ENCODE measurements around the gene CCDC88C. TPM values are rescaled to one million over a fixed set of nuclear protein-coding genes. Genes with fewer than 3 reads are reported as not detected.

Gene CCDC88C
- total RNA-seq, 2 donors from 2014 or later = 36.3 to 57.4 TPM

DNA sequence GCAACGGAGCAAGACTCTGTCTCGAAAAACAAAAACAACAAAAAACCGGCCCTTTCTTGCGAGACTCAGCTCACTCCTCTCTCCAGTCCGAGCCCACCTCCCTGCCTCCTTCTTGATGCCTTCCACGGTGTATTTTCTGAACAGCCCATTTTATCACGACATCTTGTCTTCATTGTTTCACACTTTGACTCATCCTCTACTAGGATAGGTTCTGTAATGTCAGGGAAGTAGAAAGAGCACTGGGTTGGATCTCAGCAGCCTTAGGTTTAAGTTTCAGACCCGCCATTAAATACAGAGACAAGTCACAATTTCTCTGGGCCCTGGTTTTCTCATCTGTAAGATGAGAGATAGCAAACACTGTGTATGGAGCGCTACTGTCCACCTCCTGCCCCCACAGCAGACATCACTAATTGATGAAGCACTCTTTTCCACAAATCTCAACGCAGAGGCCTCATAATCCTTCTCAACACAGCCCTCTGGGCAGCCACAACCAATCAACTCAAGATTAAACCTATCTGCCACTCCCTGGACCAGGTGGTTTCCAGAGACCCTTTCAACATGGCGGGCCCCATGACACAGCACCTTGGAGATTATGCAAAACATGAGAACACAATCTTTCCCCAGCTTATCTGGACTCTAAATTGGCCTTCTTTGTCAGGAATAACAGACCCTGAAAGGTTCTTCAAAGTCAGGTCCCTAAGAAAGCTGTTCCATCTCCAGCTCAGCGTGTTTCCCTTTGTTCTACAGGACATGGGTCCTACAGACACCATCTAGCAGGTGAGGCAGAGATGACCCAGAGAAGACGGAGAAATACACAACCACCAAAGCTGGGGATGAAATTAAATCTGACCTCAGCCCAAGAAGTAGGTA lies 35.6 kb downstream of the CCDC88C start:
- Histone ChIP-seq H3K27me3 (no peaks in the 10 kb centered on the region), H3K36me3 (replicated peaks in 1 of 2; ENCODE audit: insufficient read depth in 1 of 2, low read depth in 2 of 2) (no peaks in the 10 kb centered on the region), H3K27ac (no peak overlapping the region), H3K9me3 (no peaks in the 10 kb centered on the region), H3K4me3 (no peak overlapping the region), H3K4me1 (peaks cover 13% of the 10 kb centered on the region)
- DNase-seq (no peak), ATAC-seq (no peak)
- intact Hi-C loops (cut with DNase I) = no loop called here
- 96 to 98% methylated on average over 12 to 13 of the region's 13 CpGs for WGBS, 2 donors
- TF ChIP-seq, protein P1, sequence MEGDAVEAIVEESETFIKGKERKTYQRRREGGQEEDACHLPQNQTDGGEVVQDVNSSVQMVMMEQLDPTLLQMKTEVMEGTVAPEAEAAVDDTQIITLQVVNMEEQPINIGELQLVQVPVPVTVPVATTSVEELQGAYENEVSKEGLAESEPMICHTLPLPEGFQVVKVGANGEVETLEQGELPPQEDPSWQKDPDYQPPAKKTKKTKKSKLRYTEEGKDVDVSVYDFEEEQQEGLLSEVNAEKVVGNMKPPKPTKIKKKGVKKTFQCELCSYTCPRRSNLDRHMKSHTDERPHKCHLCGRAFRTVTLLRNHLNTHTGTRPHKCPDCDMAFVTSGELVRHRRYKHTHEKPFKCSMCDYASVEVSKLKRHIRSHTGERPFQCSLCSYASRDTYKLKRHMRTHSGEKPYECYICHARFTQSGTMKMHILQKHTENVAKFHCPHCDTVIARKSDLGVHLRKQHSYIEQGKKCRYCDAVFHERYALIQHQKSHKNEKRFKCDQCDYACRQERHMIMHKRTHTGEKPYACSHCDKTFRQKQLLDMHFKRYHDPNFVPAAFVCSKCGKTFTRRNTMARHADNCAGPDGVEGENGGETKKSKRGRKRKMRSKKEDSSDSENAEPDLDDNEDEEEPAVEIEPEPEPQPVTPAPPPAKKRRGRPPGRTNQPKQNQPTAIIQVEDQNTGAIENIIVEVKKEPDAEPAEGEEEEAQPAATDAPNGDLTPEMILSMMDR (IDR thresholded peaks at IDR 0.05) = no peak
- no peak for TF ChIP-seq POLR2A (IDR thresholded peaks at IDR 0.05)

DNA sequence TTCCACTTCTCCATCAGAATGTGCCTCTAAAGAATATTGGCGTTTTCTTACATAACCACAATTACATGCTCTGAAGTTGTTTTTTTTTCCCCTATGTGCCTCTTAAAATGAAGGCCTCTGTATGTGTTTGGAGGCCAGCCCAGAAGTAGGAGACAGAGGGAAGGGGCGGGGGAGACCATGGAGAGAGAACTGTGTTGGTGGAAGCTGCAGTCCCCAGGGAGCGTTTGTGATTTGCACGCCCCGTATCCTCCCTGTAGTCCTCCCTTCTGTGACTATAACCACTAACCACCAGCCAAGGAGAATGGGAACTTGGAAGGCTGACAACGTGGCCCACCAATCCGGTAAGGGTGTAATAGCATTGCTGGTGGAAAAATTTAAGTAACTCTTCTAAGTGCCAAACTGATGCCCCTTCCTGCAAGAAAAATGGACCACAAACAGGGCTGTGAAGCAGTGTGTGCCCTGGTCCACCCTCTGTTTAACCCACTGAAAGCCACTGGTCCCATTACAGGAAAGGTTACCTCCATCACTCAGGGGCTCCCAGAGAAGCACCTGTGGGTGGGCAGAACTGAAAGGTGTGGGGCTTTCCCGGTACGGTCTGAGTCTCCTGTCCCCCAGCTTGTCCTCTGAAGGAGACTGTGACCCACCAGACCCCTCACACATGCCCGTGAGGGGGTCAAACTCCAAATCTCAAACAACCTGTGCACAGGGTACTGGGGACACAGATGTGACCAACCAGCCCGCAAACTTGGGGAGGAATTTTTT lies 36.8 kb downstream of the CCDC88C start:
- Histone ChIP-seq H3K27me3 (no peaks in the 10 kb centered on the region), H3K4me1 (peaks cover 16% of the 10 kb centered on the region), H3K4me3 (no peak overlapping the region), H3K27ac (no peak overlapping the region), H3K36me3 (replicated peaks in 1 of 2; ENCODE audit: insufficient read depth in 1 of 2, low read depth in 2 of 2) (no peaks in the 10 kb centered on the region), H3K9me3 (no peaks in the 10 kb centered on the region)
- intact Hi-C loops (cut with DNase I) = no loop called here
- DNase-seq = no peak
- WGBS, 2 donors = 75 to 82% methylated on average over 11 of the region's 11 CpGs
- TF ChIP-seq POLR2A (IDR thresholded peaks at IDR 0.05) = no peak
- TF ChIP-seq, protein P1 (IDR thresholded peaks at IDR 0.05) = no peak
- no peak for ATAC-seq

DNA sequence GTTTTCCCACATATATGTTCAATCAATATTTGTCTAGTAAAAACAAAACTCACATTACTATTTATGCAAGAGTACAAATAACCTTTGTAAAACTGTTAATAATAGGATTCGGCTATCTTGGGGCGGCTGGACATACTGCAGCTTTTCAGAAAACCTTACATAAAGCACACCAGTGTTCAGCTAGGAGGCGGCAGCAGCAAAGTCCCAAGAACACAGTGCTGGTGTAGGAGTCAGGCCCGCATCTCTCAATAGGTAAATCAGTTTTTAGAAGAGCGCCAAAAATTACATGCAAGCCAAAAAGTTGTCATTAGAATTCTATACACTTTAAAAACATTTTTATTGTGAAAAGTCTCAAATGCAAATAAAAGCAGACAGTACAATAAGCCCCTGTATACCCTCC lies 37.5 kb downstream of the CCDC88C start:
- H3K4me1 ChIP-seq = peaks cover 23% of the 10 kb centered on the region
- TF ChIP-seq, protein P1 (IDR thresholded peaks at IDR 0.05) = no peak
- no peak for TF ChIP-seq POLR2A (IDR thresholded peaks at IDR 0.05)
- intact Hi-C loops (cut with DNase I) = no loop called here

DNA sequence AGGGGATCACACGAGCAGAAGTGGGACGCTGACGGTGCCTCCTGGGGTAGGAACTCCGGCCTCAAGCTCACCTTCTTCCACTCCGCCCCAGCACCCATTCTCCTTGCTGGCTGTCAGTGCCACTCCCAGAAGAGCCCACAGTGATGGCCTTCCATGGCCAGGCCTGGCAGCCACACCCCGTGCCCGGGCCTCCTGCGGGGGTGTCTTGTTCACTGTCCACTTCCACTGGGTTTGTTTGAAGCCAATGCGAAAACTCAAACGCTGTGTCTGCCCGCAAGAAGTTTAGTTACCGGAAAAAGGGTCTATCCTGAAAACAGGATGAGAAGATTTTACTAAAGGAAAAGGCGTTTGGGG lies 38.1 kb downstream of the CCDC88C start:
- no peaks in the 10 kb centered on the region for H3K36me3 ChIP-seq (replicated peaks in 1 of 2; ENCODE audit: insufficient read depth in 1 of 2, low read depth in 2 of 2)
- H3K9me3 ChIP-seq = no peaks in the 10 kb centered on the region
- DNase-seq (no peak), ATAC-seq (no peak)
- no peaks in the 10 kb centered on the region for H3K27me3 ChIP-seq
- H3K4me1 ChIP-seq = peaks cover 26% of the 10 kb centered on the region
- TF ChIP-seq, protein P1 (IDR thresholded peaks at IDR 0.05) = no peak
- no peak for TF ChIP-seq POLR2A (IDR thresholded peaks at IDR 0.05)
- no peak overlapping the region for H3K4me3 ChIP-seq
- intact Hi-C loops (cut with DNase I) = no loop called here
- H3K27ac ChIP-seq = no peak overlapping the region
- WGBS, 2 donors = 85 to 88% methylated on average over 12 to 13 of the region's 13 CpGs

More for the DNA sequence above, 37.5 kb downstream of the CCDC88C start:
- Histone ChIP-seq H3K9me3 (no peaks in the 10 kb centered on the region), H3K36me3 (replicated peaks in 1 of 2; ENCODE audit: insufficient read depth in 1 of 2, low read depth in 2 of 2) (no peaks in the 10 kb centered on the region), H3K27ac (no peak overlapping the region), H3K27me3 (no peaks in the 10 kb centered on the region), H3K4me3 (no peak overlapping the region)
- no peak for DNase-seq
- 78 to 79% methylated on average over 5 of the region's 5 CpGs for WGBS, 2 donors
- ATAC-seq = no peak
